B cell (primary cell): Measurements from ENCODE around the gene ZBTB2. TPM values are rescaled to one million over a fixed set of nuclear protein-coding genes. Genes with fewer than 3 reads are reported as not detected.
A peak's percentile ranks its signal among the peaks of the same experiment; 100 is the strongest.

ENCODE experiments used
- ATAC-seq: fragments of 200-7000 bp; cut with Tn5 transposase; one replicate; pipeline ENCODE4 v1.10.0; 2021; ENCODE audit warnings: low read depth, mild to moderate bottlenecking, moderate number of reproducible peaks, moderate library complexity
- CTCF ChIA-PET: fragments of 350-600 bp; sonication (Branson Sonifier 250); formaldehyde crosslinking; loops from one replicate; lab custom pipeline; 2021; ENCODE audit warnings: antibody characterized with exemption, inconsistent platforms; lab: Charles Lee
- POLR2A ChIA-PET: fragments of 350-600 bp; sonication (Branson Sonifier 250); formaldehyde crosslinking; loops from one replicate; lab custom pipeline; 2021; ENCODE audit warnings: antibody characterized with exemption; lab: Charles Lee
- DNase-seq: peaks from one replicate; pipeline ENCODE4 v3.0.0; 2013
- H2AFZ ChIP-seq: 2 replicates; pipeline ENCODE4 v1.6.1; 2012; ENCODE audit warnings: mild to moderate bottlenecking, low read depth, low read length; ENCODE audit not compliant: insufficient read depth, poor library complexity, severe bottlenecking
- H3K27ac ChIP-seq, 2 donors: 1 replicate in 1 of 2; 2 replicates in 1 of 2; pipeline ENCODE4 v1.5.1; 2012 to 2013; ENCODE audit warnings: low read length in 2 of 2, mild to moderate bottlenecking in 2 of 2, moderate library complexity in 1 of 2
- H3K27me3 ChIP-seq, 4 experiments: fragments of 200-600 bp in 1 of 4; sonication (generic) in 1 of 4; replicated peaks in 1 of 4; 1 replicate in 2 of 4; 2 replicates in 2 of 4; pipeline versions ENCODE4 v1.6.1 to v1.7.0; 2013 to 2016; ENCODE audit warnings: low read length in 3 of 4, mild to moderate bottlenecking in 2 of 4, mixed read lengths in 1 of 4, moderate library complexity in 1 of 4; ENCODE audit not compliant: insufficient read depth in 4 of 4, control insufficient read depth in 3 of 4; ENCODE audit errors: control extremely low read depth in 1 of 4
- H3K36me3 ChIP-seq, 2 experiments: replicated peaks in 1 of 2; 1 replicate in 1 of 2; 2 replicates in 1 of 2; pipeline versions ENCODE4 v1.6.1 to v1.7.1; 2013; ENCODE audit warnings: low read length in 1 of 2; ENCODE audit not compliant: insufficient read depth in 2 of 2, control insufficient read depth in 1 of 2; ENCODE audit errors: control extremely low read depth in 1 of 2, extremely low read depth in 1 of 2
- H3K4me1 ChIP-seq, 2 donors: fragments of 200-600 bp in 1 of 2; sonication (generic) in 1 of 2; 1 replicate in 1 of 2; 2 replicates in 1 of 2; pipeline versions ENCODE4 v1.5.1 to v1.6.1; 2013 to 2017; ENCODE audit warnings: low read length in 2 of 2; ENCODE audit not compliant: control insufficient read depth in 2 of 2, insufficient read depth in 2 of 2
- H3K4me2 ChIP-seq: replicated peaks from 2 replicates; pipeline ENCODE3; 2012; ENCODE audit warnings: mild to moderate bottlenecking, low read depth, low read length; ENCODE audit not compliant: poor library complexity, severe bottlenecking
- H3K4me3 ChIP-seq, 5 experiments: fragments of 200-600 bp in 1 of 5; sonication (generic) in 1 of 5; 1 replicate in 3 of 5; 2 replicates in 2 of 5; pipeline versions ENCODE4 v1.5.1 to v1.7.0; 2011 to 2016; ENCODE audit warnings: low read length in 4 of 5, mild to moderate bottlenecking in 4 of 5, low read depth in 2 of 5, control low read depth in 1 of 5, moderate library complexity in 1 of 5; ENCODE audit not compliant: insufficient read depth in 1 of 5; ENCODE audit errors: control extremely low read depth in 1 of 5, extremely low read depth in 1 of 5
- H3K79me2 ChIP-seq: fragments of 200-600 bp; sonication (generic); one replicate; pipeline ENCODE4 v1.6.0; 2016; ENCODE audit warnings: low read length; ENCODE audit not compliant: control insufficient read depth, insufficient read depth
- H3K9ac ChIP-seq: fragments of 200-600 bp; sonication (generic); 2 replicates; pipeline ENCODE4 v1.6.1; 2017; ENCODE audit warnings: mild to moderate bottlenecking, low read length, moderate library complexity
- H3K9me3 ChIP-seq, 3 donors: one replicate each; pipeline versions ENCODE4 v1.6.1 to v1.7.1; 2013; ENCODE audit warnings: low read length in 2 of 3; ENCODE audit not compliant: control insufficient read depth in 2 of 3, insufficient read depth in 1 of 3; ENCODE audit errors: control extremely low read depth in 1 of 3
- H4K20me1 ChIP-seq: 2 replicates; pipeline ENCODE4 v1.6.0; 2012; ENCODE audit warnings: mild to moderate bottlenecking, low read length; ENCODE audit not compliant: insufficient read depth, control insufficient read depth, poor library complexity, severe bottlenecking
- H3K27ac Mint-ChIP-seq: one replicate; pipeline ENCODE4 v1.8.0; 2021; ENCODE audit warnings: mixed read lengths
- H3K27me3 Mint-ChIP-seq: one replicate; pipeline ENCODE4 v1.8.0; 2021; ENCODE audit warnings: mixed read lengths
- H3K4me1 Mint-ChIP-seq: one replicate; pipeline ENCODE4 v1.8.0; 2021; ENCODE audit warnings: mixed read lengths
- H3K4me3 Mint-ChIP-seq: one replicate; pipeline ENCODE4 v1.8.0; 2021; ENCODE audit warnings: mixed read lengths
- H3K9me3 Mint-ChIP-seq: one replicate; pipeline ENCODE4 v1.8.0; 2022; ENCODE audit warnings: mixed read lengths; ENCODE audit not compliant: insufficient read depth
- EZH2 ChIP-seq: IDR thresholded peaks from 2 replicates; pipeline ENCODE4 v1.6.1; 2012; ENCODE audit warnings: borderline replicate concordance, low read depth, mild to moderate bottlenecking, moderate library complexity, low read length; ENCODE audit not compliant: insufficient read depth, poor library complexity, severe bottlenecking
- WGBS: methylation state at CpG from one replicate; pipeline ENCODE4 v1.1.5; 2013; ENCODE audit warnings: missing lambda C conversion rate; ENCODE audit not compliant: insufficient coverage; 5-methylcytosine and 5-hydroxymethylcytosine counted together
- intact Hi-C: fragments of 100-400 bp; cut with micrococcal nuclease; formaldehyde crosslinking; loops from one replicate; pipeline ENCODE4 v1.10.0; 2022
- polyA plus RNA-seq: library from polyadenylated mRNA; depleted of rRNA; stranded (reverse); fragments of >200 nt; gene quantifications from 2 replicates; pipeline ENCODE4 v1.2.3, GENCODE V29; 2012
- total RNA-seq, 2 donors: library from RNA; stranded (reverse); fragments of 120-200 nt in 1 of 2; gene quantifications; 1 replicate in 1 of 2; 2 replicates in 1 of 2; pipeline versions ENCODE4 v1.2.3 to v1.2.4, GENCODE V29; 2013 to 2022
- TF ChIP-seq, protein P1 (sequence below): fragments of 200-600 bp; IDR thresholded peaks from one replicate; pipeline ENCODE4 v1.8.0; 2022; ENCODE audit warnings: antibody characterized with exemption, mild to moderate bottlenecking

ZBTB2 gene
- total and polyA plus RNA-seq, 2 donors (not counting 1 experiment from before 2014, with no cell fraction given), result 15.9 to 17.6 TPM

GRCh38 chr6:151381722-151382121 lies 9.6 kb downstream of the ZBTB2 start:
- H3K4me1 Mint-ChIP-seq, result peaks cover 51% of the 10 kb centered on the region
- Histone ChIP-seq H3K27me3 (no peaks in the 10 kb centered on the region), H3K9ac (no peak overlapping the region), H3K9me3 (no peaks in the 10 kb centered on the region), H3K4me1 (peaks cover 34 to 38% of the 10 kb centered on the region in 2 donors), H3K79me2 (peaks cover 97% of the 10 kb centered on the region), H3K4me3 (no peak overlapping the region), H3K36me3 (peaks cover 0 to 7% of the 10 kb centered on the region in 2 experiments), H4K20me1 (peaks cover 6% of the 10 kb centered on the region), H3K27ac (no peak overlapping the region), H3K4me2 (no peak overlapping the region), H2AFZ (no peak overlapping the region)
- POLR2A ChIA-PET, result no interaction called here
- no peak overlapping the region for H3K27ac Mint-ChIP-seq
- WGBS, result 83% methylated on average over 2 of the region's 4 CpGs
- DNase-seq, result no peak
- no peak for TF ChIP-seq EZH2
- intact Hi-C loops, result no loop called here
- no peaks in the 10 kb centered on the region for H3K9me3 Mint-ChIP-seq
- no peak overlapping the region for H3K4me3 Mint-ChIP-seq
- CTCF ChIA-PET, result no interaction called here
- ATAC-seq, result no peak
- no peaks in the 10 kb centered on the region for H3K27me3 Mint-ChIP-seq

DNA sequence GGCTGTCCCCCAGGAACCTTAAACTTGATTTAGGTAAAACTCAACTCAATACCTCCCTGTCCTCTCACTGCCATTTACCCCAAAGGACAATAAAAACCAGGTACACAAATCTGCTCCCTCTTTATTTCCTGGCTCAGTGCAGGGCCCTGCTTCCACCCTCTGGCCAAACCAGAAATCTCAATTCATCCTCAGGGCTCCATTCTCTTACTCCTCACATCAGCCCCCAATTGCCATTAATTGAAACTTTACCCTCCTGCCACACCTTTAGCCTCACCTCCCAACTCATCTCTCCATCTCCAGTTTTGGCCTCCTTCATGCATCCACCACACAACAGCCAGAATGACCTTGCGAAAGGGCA lies 10.5 kb downstream of the ZBTB2 start:
- Histone ChIP-seq H3K9me3 (no peaks in the 10 kb centered on the region), H3K36me3 (peaks cover 0 to 7% of the 10 kb centered on the region in 2 experiments), H4K20me1 (peaks cover 15% of the 10 kb centered on the region), H2AFZ (peak overlapping the region; percentile 39), H3K4me2 (peak overlapping the region; percentile 60), H3K9ac (peak overlapping the region; percentile 30), H3K79me2 (peaks cover 97% of the 10 kb centered on the region), H3K27ac (peak overlapping the region; percentile 58 to 66), H3K4me3 (no peak overlapping the region), H3K27me3 (no peaks in the 10 kb centered on the region), H3K4me1 (peaks cover 43 to 46% of the 10 kb centered on the region in 2 donors)
- Mint-ChIP-seq H3K9me3 (no peaks in the 10 kb centered on the region), H3K27me3 (no peaks in the 10 kb centered on the region), H3K4me3 (peak overlapping the region; percentile 68), H3K27ac (peak overlapping the region; percentile 84), H3K4me1 (peaks cover 60% of the 10 kb centered on the region)
- DNase-seq, result no peak
- ATAC-seq, result no peak
- ChIA-PET POLR2A (no interaction called here), CTCF (no interaction called here)
- intact Hi-C loops, result loop anchor here (1.0 kb wide), 1 partner anchor 9 kb away; no protein-coding TSS in a partner anchor
- WGBS, result 100% methylated on average over 1 of the region's 1 CpG
- TF ChIP-seq, protein P1, sequence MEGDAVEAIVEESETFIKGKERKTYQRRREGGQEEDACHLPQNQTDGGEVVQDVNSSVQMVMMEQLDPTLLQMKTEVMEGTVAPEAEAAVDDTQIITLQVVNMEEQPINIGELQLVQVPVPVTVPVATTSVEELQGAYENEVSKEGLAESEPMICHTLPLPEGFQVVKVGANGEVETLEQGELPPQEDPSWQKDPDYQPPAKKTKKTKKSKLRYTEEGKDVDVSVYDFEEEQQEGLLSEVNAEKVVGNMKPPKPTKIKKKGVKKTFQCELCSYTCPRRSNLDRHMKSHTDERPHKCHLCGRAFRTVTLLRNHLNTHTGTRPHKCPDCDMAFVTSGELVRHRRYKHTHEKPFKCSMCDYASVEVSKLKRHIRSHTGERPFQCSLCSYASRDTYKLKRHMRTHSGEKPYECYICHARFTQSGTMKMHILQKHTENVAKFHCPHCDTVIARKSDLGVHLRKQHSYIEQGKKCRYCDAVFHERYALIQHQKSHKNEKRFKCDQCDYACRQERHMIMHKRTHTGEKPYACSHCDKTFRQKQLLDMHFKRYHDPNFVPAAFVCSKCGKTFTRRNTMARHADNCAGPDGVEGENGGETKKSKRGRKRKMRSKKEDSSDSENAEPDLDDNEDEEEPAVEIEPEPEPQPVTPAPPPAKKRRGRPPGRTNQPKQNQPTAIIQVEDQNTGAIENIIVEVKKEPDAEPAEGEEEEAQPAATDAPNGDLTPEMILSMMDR, result no peak
